SH-SY5Y (cell line): Measurements from ENCODE around the gene INSIG2.

Experiments
- GATA2 ChIP-seq: IDR thresholded peaks from 2 replicates; pipeline ENCODE4 v1.6.1; 2011; ENCODE audit warnings: mild to moderate bottlenecking, low read depth, low read length
- GATA3 ChIP-seq: IDR thresholded peaks from 2 replicates; pipeline ENCODE4 v1.6.1; 2011; ENCODE audit warnings: low read depth, mild to moderate bottlenecking, low read length, moderate library complexity

Gene INSIG2

DNA sequence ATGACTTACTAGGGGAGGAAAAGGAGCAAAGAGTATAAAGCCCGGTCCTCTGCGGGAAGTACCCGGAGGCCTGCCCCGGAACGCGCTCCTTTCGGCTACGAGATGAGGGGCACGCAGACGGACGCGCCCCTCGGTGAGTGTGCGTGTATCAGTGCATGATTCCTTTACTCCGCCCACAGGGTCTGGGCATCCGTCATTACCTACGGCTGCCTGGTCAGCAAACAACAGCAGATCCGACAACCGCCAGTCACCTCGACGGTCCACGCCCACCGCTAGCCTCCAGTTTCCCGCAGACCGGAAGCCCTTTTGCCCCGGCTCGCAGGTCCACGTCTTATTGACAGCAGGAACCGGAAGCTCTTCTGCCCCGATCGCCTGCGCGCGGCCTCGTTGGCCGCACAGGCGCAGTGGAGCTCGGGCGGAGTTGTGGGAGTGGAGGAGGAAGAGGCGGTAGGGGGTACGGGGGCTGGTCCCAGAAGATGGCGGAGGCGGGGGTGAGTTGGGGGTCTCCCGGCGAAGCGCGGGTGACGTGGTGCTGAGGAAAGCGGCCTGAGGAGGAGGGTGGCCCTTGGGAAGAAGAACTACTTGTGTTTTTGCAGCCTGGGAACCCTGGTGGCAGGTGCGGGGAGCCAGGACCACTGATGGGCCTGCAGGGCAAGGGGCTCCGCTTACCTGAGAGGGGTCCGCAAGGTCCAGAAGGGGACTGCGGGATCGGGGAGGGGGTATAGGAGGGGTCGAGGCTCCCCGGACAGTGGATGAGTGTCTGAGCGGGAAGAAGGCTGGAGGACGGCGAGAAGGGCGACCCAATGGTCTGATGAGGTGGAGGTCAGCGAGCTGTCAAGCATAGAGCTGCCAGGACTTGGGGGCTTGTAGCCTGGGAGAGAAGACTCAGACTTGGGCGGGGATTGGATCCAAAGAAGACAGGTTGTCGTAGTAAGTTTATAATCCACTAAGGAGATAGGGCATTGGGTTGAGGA, at the start of gene INSIG2:
TSS of gene INSIG2 (plus strand) at position 421 of the 974 bp plus-strand sequence. CDS start 8,086 bp downstream, outside the sequence.
- TF ChIP-seq GATA2 (no peak), GATA3 (no peak)

DNA sequence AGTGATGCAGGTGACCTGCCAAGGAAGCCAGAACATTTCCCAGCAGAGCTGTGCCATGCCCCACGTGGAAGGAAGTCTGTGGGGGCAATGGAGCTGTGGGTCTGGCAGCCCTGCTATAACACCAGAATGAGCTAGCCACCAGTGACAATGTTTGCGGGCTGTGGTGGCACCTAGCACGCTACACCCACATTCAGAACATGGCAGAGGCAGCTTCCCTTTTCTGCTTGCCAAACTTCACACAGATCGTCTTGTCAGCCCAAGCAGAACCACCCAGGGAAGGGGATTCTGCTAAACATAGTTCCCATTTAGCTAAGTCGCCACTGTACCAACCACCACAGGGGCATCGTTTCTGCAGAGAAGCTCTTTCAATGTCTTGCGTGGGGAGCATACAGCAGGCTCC, 47.4 kb upstream of the INSIG2 start:
- TF ChIP-seq GATA2 (no peak), GATA3 (no peak)

DNA sequence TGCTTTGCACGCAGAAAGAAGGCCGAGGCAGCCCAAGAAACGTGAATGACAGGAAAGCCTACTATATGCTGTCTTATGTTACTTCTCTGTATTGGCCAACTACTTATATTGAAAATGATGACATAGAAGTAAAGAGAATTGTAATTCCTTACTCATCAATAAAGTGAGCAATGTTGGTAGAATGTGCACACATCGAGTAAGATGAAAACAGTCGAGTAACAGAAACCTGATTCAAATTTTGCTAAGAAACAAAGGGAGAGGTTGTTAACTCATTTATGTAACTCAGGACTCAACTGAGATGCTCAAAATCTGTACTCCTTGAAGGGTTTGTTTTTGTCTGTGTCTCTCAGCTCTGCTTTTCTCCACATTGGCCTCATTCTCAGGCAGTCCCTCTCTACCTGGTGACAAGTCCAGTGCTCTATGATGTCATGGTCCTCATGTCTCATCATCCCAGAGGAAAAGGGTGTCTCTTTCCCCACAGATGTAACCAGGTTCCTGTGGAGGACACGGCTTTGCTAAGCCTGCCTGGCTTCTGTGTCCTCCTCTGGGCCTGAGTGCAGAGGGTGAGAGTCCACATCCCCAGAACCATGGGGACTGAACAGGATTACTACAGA, 44.1 kb upstream of the INSIG2 start:
- TF ChIP-seq GATA3 (no peak), GATA2 (no peak)

DNA sequence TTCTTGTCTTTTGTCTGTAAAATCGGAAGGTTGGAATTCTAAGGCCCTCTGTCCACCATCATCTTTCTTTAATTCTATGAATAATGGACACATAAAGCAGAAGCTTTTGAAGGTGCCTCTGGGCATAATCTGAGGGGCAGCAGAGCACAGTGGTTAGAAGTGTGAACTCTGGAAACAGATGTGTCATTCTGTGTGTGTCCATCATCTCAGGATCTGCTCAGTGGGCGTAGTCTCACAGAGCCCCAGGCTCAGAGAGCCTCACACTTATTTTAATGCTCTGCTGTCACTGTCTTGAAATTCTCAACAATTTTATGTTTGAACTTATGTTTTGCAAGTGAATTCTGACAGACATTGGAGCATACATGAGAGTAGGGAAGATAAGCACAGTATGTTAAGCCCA, 43.4 kb upstream of the INSIG2 start:
- TF ChIP-seq GATA2 (no peak), GATA3 (no peak)

DNA sequence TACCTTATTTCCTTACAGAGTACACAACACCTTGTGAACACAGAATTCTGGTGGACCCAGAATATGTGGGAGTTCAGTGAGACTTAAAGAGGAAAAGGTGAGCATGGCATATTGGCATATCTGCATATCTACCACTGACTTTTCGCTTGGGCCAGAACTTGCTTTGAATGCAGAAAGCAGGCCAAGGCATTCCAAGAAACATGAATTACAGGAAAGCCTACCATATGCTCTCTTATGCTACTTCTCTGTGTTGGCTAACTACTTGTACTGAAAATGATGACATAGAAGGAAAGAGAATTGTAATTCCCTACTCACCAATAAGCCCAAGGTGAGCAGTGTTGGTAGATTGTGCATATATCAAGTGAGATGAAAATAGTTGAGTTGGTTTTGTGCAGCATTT, 43.0 kb upstream of the INSIG2 start:
- TF ChIP-seq GATA2: no peak
- no peak for TF ChIP-seq GATA3

DNA sequence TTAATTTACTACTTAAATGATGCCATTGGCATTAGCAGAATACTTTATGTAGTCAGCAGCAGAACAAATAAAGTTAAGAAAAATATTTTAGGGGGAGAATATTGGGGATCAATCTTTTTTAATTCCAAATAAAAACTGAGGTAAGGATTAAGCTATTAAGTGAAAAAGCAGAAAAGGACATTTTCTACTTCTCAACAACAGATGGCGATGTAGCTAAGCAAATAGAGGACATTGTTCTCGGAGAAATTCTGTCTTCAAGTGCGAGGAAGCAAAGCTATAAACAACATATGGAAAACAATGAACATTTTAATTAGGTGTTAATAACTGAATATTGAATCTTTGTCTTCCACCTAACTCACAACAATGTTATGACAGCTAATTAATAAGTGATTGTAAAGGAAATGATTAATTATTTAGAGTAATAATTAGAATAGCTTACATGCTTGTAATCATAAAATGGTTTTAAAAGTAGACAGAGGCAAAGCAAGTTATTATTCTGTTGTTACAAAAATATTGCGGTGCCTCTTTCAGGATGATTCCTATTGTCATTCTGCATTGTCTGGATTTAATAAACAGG, 41.5 kb upstream of the INSIG2 start:
- no peak for TF ChIP-seq GATA3
- TF ChIP-seq GATA2: no peak

DNA sequence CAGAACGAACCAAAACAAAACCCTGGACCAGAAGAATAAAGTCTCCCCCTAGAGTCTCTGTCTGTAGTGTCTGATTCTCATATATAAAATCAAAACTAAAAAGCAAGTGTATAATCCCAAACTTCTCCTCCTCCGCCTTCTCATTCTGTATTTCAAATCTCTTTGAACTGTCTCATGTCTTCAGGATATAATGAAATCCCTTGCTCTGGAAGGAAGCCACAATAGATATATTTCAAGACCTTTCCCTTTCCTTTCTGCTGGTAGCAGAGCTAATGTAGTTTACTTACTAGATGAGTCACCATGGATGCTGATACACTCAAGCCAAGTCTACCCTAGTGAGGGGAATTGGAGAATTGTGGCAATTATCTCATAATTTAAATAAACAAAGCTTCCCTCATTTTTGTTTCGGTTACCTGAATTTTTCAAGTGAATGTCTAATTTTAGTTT, 40.9 kb upstream of the INSIG2 start:
- TF ChIP-seq GATA3 (no peak), GATA2 (no peak)

DNA sequence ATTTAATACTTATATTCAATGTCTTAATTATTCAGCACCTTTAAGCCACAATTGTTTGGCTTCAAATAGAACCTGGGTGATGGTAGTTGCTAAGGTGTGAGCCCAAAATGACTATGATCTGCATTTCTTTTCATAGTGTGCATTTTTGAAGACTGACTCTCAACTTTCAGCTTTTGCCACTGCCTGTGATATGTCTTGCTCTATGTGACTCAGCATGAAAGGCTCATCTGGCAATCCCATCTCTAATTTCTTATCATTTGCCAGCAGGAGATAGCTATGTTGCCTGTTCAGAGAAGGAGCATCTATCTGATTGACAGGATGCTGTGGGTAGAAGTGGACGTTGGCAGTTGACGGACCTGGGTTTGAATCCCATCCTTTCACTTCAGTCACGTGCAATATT, 39.9 kb upstream of the INSIG2 start:
- TF ChIP-seq GATA3 (no peak), GATA2 (no peak)

DNA sequence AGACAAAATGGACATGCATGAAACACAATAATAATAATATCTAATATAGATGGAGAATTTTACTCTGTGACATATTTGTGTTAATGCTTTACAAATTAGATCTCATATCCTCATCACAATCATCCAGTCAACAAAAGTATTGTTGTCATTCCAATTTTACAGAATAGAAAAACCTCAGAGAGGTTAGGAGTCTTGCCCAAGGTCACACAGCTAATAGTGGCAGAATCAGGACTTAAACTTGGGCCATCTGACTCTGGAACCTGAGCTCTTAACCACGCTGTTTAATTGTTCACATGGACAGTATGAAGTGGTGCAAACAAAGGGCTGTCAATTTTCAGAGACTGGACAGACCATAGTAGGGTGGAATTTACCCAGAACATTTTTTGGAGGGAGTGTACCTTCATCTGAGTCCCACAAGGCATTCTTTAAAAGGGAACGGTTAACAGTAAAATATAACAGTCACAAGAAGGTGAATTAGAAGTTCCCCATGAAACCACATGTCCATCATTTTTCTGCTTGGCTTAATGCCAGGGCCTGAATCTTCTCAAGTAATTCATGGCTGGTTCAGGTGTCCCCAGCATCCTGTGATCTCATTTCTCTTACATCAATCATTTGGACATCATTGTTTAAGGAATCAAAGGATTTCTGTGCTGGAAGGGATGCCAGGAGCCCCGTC, 39.0 kb upstream of the INSIG2 start:
- TF ChIP-seq GATA2 (no peak), GATA3 (no peak)

DNA sequence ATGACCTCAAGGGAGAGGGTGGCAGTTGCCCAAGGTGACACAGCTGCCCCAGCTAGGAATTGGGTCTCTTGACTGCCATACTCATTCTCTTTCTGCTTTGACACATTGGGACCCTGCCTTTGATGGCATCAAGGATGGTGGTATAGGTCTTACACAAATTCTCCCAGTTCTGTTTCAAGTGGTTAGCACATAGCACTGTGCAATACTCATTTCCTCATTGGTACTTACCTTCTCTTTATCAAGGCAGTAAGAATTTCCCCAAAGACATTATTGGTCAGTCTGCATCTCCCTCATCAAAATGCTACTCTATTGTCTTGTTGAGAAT, 38.5 kb upstream of the INSIG2 start:
- TF ChIP-seq GATA2 (no peak), GATA3 (no peak)

DNA sequence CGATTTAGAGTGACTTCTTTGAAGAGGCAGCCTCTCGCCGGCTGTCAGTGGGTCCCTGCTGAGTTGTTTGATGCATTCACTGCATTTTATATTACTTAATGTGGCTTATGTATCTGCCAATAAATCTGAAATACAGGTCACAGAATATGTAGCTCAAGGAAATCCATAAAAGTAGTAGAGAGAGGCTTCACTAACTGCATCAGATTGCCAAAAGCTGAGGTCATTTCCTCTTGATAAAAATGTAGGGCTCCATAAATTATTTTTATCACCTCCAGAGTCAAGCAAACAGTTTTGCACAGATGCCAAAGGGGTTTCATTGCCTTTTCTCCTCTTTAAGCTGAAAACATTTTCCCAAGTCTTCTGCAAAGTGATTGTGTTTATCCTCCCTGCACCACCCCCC, 37.9 kb upstream of the INSIG2 start:
- TF ChIP-seq GATA3 (no peak), GATA2 (no peak)

DNA sequence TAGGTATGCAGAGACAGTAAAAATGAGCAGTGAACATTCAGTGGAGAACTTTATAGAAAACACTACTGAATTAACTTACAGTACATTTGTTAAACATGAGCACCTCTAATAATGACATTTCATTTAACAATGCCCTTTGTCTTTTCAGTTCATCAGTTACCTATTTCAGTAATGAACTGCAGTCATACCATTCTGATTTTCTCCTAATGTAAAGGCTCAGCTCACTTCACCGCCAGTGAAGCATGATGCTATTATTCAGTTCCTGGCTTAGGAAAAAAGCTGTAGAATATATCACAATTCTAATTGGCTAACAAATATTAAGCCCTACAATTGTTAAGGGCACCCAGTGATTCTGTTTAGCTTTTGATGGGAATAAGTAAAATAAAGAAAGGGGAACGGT, 37.3 kb upstream of the INSIG2 start:
- no peak for TF ChIP-seq GATA3
- no peak for TF ChIP-seq GATA2

DNA sequence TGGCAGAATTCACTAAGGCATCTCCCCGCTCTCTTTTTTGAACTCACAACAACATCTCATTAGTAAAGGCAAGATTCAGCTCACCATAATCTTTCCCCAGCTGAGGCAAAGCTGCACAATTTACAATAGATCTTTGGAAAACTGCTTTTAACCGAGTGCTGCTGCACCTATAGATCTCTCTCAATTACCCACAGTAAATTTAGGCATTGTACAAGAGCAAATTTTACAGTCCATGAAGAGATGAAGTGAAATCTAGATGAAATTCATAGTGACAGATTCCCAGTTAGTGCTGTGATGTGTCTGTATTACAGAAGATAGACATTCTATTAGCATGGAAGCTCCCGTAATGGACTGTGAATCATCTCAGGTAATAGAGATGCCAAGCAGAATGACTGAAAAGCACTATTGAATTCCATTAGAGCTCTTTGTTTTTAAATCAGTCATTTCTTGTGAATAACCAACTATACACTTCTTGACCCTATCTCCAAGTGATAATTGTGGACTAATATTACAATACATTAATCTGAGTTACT, 36.4 kb upstream of the INSIG2 start:
- TF ChIP-seq GATA2 (no peak), GATA3 (no peak)

DNA sequence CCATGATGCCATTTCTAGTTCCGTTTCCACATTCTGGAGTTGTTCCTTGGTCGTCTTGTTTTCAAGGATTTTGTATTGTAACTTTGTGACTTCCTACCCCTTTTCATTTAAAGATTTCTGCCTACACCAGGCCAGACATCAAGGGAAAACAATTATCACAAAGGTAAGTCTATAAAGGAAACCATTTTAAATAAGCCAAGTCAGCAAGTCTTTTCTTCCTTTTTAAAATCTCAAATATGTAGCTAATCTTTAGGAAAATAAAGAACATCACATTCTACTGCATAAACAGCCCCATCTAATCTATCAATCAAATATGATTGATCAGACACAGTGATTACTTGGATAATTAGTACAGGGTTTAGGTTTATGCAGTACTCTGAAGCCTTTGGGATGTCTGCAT, 35.8 kb upstream of the INSIG2 start:
- TF ChIP-seq GATA2 (no peak), GATA3 (no peak)
